ENCODE measurements around the gene KCNF1. TPM values are rescaled to one million over a fixed set of nuclear protein-coding genes. Genes with fewer than 3 reads are reported as not detected.

KCNF1 gene
- total and polyA plus RNA-seq, 2 of the 8 experiments (the other 6 are each of a cell fraction or from before 2014, with no cell fraction given): 0.48 to 1.5 TPM

DNA sequence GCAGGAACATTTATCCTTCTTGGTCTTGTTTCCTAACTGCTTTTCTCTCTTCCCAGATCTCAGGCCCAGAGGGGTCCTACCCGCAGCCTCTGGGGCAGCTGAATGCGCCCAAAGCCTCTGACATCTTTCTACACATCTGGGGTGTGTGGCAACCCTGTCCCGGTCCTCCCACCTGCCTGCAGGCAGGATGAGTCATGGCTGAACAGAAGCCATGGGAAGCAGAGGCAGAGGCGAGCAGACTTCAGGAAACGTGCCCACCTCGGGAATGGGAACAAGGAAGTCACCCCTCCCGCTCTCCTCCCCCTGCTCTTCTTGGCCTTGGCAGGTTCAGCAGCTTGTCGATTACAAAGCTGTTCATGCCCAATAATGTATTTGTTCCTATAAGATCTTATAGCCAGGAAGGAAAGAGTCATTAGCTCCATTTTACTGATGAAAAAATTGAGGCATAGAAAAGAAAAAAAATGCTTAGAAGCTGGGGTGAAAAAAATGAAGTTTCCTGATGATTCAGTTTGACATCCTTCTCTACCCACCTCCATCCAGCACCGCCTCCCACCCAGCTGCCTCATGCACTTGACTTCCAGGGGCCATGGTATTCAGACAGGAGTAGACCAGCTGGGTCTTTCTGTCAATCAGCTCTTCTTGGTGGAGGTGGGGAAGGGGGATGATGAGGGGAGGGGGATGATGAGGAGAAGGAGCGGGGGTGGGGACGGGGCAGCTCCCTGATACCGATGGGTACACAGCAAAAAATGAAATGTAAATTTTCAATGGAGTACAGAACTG is 10.4 kb upstream of the KCNF1 start (continued):
- no peak for TF ChIP-seq KDM1A (IDR thresholded peaks at IDR 0.05; ENCODE audit: borderline replicate concordance, low read length)
- TF ChIP-seq CTBP2 (IDR thresholded peaks at IDR 0.05; ENCODE audit: borderline replicate concordance, insufficient read depth, insufficient read length, low read length): no peak
- TF ChIP-seq RBBP5 (IDR thresholded peaks at IDR 0.05; ENCODE audit: borderline replicate concordance, low read depth, low read length): no peak
- no peak for TF ChIP-seq TCF12 (IDR thresholded peaks at IDR 0.05; ENCODE audit: low read depth, low read length)
- no peak for TF ChIP-seq BRCA1 (IDR thresholded peaks at IDR 0.05; ENCODE audit: low read depth, low read length)
